Neural progenitor cell (in vitro differentiated cells): ENCODE data around the gene REG3G. TPM values are rescaled to one million over a fixed set of nuclear protein-coding genes. Genes with fewer than 3 reads are reported as not detected.
"Not testable (repeated sequence)": the region's sequence is repeated elsewhere in the genome, so short reads cannot be mapped to it uniquely, and the experiment has no call there.

Experiments used
- DNase-seq: peaks from one replicate; pipeline ENCODE4 v3.0.0-alpha.2; 2016; ENCODE audit warnings: low spot score
- H2AFZ ChIP-seq: fragments of 200-600 bp; sonication (generic); replicated peaks from 2 replicates; pipeline ENCODE4 v1.6.1; 2016; ENCODE audit warnings: antibody characterized with exemption
- H3F3A ChIP-seq: fragments of 200-600 bp; sonication (generic); 2 replicates; pipeline ENCODE4 v1.6.1; 2016; ENCODE audit warnings: antibody characterized with exemption, low read depth
- H3K27ac ChIP-seq: fragments of 200-600 bp; sonication (generic); 2 replicates; pipeline ENCODE4 v1.5.1; 2016; ENCODE audit warnings: mild to moderate bottlenecking
- H3K27me3 ChIP-seq: fragments of 200-600 bp; sonication (generic); 2 replicates; pipeline ENCODE4 v1.6.1; 2016; ENCODE audit warnings: mild to moderate bottlenecking, moderate library complexity
- H3K36me3 ChIP-seq: fragments of 200-600 bp; sonication (generic); 2 replicates; pipeline ENCODE4 v1.5.1; 2016
- H3K4me1 ChIP-seq: fragments of 200-600 bp; sonication (generic); 2 replicates; pipeline ENCODE4 v1.6.1; 2016; ENCODE audit warnings: mixed run types
- H3K4me2 ChIP-seq: fragments of 200-600 bp; sonication (generic); 2 replicates; pipeline ENCODE4 v1.6.1; 2016
- H3K4me3 ChIP-seq: fragments of 200-600 bp; sonication (generic); 2 replicates; pipeline ENCODE4 v1.5.1; 2016
- H3K79me2 ChIP-seq: fragments of 200-600 bp; sonication (generic); 2 replicates; pipeline ENCODE4 v1.6.1; 2016; ENCODE audit warnings: low read depth
- H3K9ac ChIP-seq: fragments of 200-600 bp; sonication (generic); 2 replicates; pipeline ENCODE4 v1.6.1; 2016
- H3K9me3 ChIP-seq: fragments of 200-600 bp; sonication (generic); 2 replicates; pipeline ENCODE4 v1.5.1; 2016; ENCODE audit warnings: low read depth
- H4K20me1 ChIP-seq: fragments of 200-600 bp; sonication (generic); 2 replicates; pipeline ENCODE4 v1.6.1; 2016; ENCODE audit warnings: low read depth
- H3K27ac Mint-ChIP-seq: 3 replicates; pipeline ENCODE4 v1.8.0; 2021; ENCODE audit warnings: mixed read lengths
- H3K27me3 Mint-ChIP-seq: 2 replicates; pipeline ENCODE4 v1.8.0; 2022; ENCODE audit warnings: low read depth, mild to moderate bottlenecking, inconsistent platforms, moderate library complexity, mixed read lengths; ENCODE audit not compliant: insufficient read depth
- H3K36me3 Mint-ChIP-seq: 3 replicates; pipeline ENCODE4 v1.8.0; 2021; ENCODE audit warnings: mixed read lengths
- H3K4me1 Mint-ChIP-seq: 3 replicates; pipeline ENCODE4 v1.8.0; 2021; ENCODE audit warnings: mixed read lengths
- H3K4me3 Mint-ChIP-seq: 3 replicates; pipeline ENCODE4 v1.8.0; 2021; ENCODE audit warnings: mild to moderate bottlenecking, moderate library complexity, mixed read lengths
- H3K9me3 Mint-ChIP-seq: 3 replicates; pipeline ENCODE4 v1.8.0; 2020; ENCODE audit warnings: mixed read lengths
- EZH2 ChIP-seq: fragments of 200-600 bp; sonication (generic); IDR thresholded peaks from 2 replicates; pipeline ENCODE4 v1.6.1; 2017; ENCODE audit warnings: antibody characterized with exemption, mild to moderate bottlenecking, moderate library complexity
- EZH2phosphoT487 ChIP-seq: fragments of 200-600 bp; sonication (generic); IDR thresholded peaks from 2 replicates; pipeline ENCODE4 v1.6.1; 2017; ENCODE audit warnings: antibody characterized with exemption
- total RNA-seq: library from RNA; depleted of rRNA; stranded (reverse); fragments of >200 nt; gene quantifications from 2 replicates; pipeline ENCODE4 v1.2.3, GENCODE V29; 2015; ENCODE audit warnings: low replicate concordance
- TF ChIP-seq, protein P1 (sequence below): fragments of 200-600 bp; sonication (generic); IDR thresholded peaks from 2 replicates; pipeline ENCODE4 v1.5.1; 2017; ENCODE audit warnings: antibody characterized with exemption, mild to moderate bottlenecking

REG3G gene
- total RNA-seq, 1 donor from 2014 or later = not detected

DNA sequence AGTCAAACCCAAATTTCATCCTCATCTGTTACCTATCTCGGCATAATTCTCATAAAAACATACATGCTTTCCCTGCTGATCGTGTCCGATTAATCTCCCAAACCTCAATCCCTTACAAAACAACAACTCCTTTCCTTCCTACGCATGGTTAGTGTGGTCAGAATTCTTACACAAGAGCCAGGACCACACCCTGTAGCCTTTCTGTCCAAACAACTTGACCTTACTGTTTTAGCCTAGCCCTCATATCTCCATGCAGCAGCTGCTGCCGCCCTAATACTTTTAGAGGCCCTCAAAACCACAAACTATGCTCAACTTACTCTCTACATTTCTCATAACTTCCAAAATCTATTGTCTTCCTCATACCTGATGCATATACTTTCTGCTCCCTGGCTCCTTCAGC, 29.3 kb downstream of the REG3G start:
- not testable (repeated sequence) for H3K4me3 ChIP-seq, H3K27me3 ChIP-seq, H3K36me3 ChIP-seq, H3K36me3 Mint-ChIP-seq, H3K9me3 ChIP-seq, H2AFZ ChIP-seq, H3K4me1 ChIP-seq, H3K27ac ChIP-seq, H3K79me2 ChIP-seq, H3K27ac Mint-ChIP-seq, H3K27me3 Mint-ChIP-seq, H4K20me1 ChIP-seq, H3K4me1 Mint-ChIP-seq, DNase-seq, H3K9me3 Mint-ChIP-seq, H3F3A ChIP-seq, H3K9ac ChIP-seq, H3K4me3 Mint-ChIP-seq, H3K4me2 ChIP-seq

DNA sequence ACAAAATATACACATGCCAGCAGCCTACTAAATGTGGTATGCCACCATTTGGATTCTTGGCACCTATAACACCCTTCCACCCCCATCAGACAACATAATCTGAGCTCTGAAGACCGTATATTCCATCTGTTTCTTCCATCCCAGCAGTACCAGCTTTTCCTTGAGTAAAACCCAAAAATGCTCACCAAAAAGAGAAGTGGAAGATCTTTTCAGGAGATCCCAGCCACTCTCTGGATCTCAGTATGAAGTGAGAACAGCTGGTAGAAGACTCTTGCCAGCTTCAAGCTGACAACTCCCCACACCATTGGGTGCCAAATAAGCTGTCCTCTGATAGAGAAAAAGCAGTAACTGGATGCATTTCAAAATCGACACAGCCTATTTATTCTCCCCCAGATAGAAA, 39.7 kb downstream of the REG3G start:
- Histone ChIP-seq H3K4me2 (no peak overlapping the region), H3K27me3 (no peaks in the 10 kb centered on the region), H4K20me1 (no peaks in the 10 kb centered on the region), H3F3A (no peaks in the 10 kb centered on the region), H3K9me3 (no peaks in the 10 kb centered on the region), H3K9ac (no peak overlapping the region), H2AFZ (no peak overlapping the region), H3K79me2 (no peaks in the 10 kb centered on the region), H3K36me3 (no peaks in the 10 kb centered on the region), H3K27ac (no peak overlapping the region), H3K4me3 (no peak overlapping the region), H3K4me1 (no peaks in the 10 kb centered on the region)
- Mint-ChIP-seq H3K9me3 (no peaks in the 10 kb centered on the region), H3K4me3 (no peak overlapping the region), H3K27ac (no peak overlapping the region), H3K36me3 (no peaks in the 10 kb centered on the region), H3K4me1 (no peaks in the 10 kb centered on the region), H3K27me3 (peaks cover 2% of the 10 kb centered on the region)
- DNase-seq = no peak
- TF ChIP-seq EZH2phosphoT487 = no peak
- no peak for TF ChIP-seq EZH2
- TF ChIP-seq, protein P1, sequence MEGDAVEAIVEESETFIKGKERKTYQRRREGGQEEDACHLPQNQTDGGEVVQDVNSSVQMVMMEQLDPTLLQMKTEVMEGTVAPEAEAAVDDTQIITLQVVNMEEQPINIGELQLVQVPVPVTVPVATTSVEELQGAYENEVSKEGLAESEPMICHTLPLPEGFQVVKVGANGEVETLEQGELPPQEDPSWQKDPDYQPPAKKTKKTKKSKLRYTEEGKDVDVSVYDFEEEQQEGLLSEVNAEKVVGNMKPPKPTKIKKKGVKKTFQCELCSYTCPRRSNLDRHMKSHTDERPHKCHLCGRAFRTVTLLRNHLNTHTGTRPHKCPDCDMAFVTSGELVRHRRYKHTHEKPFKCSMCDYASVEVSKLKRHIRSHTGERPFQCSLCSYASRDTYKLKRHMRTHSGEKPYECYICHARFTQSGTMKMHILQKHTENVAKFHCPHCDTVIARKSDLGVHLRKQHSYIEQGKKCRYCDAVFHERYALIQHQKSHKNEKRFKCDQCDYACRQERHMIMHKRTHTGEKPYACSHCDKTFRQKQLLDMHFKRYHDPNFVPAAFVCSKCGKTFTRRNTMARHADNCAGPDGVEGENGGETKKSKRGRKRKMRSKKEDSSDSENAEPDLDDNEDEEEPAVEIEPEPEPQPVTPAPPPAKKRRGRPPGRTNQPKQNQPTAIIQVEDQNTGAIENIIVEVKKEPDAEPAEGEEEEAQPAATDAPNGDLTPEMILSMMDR = no peak

DNA sequence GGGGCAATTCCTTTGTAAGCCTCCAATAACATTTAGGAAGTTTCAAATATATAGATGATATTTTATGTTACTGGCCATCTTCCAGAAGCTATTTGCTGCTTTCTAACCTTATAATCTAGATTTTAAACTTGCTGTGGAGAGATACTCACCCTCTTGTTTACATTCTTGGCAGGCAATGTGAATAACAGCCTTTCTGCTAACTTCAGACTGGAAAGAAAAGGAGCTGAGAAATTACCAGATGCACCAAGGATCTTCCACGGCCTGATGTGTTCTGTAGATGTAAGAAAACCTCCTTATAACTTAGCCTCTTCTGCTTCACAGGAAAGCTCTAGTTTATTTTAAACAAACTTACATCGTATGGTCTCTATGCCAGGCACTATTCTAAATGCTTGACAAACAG, 45.6 kb downstream of the REG3G start:
- Mint-ChIP-seq H3K4me1 (no peaks in the 10 kb centered on the region), H3K36me3 (no peaks in the 10 kb centered on the region), H3K27ac (no peak overlapping the region), H3K27me3 (no peaks in the 10 kb centered on the region), H3K9me3 (no peaks in the 10 kb centered on the region), H3K4me3 (no peak overlapping the region)
- Histone ChIP-seq H3K27ac (no peak overlapping the region), H3K9ac (no peak overlapping the region), H3K9me3 (no peaks in the 10 kb centered on the region), H2AFZ (no peak overlapping the region), H3K4me3 (no peak overlapping the region), H3K79me2 (no peaks in the 10 kb centered on the region), H3K4me2 (no peak overlapping the region), H3K4me1 (no peaks in the 10 kb centered on the region), H3K36me3 (no peaks in the 10 kb centered on the region), H3F3A (no peaks in the 10 kb centered on the region), H3K27me3 (no peaks in the 10 kb centered on the region), H4K20me1 (no peaks in the 10 kb centered on the region)
- no peak for DNase-seq
- TF ChIP-seq EZH2 (no peak), EZH2phosphoT487 (no peak)
- TF ChIP-seq, protein P1 = no peak

Other genes starting within 250 kb of the REG3G start
- gene REG1B, start 62.3 kb downstream of the REG3G start, total RNA-seq = not detected in 2 replicates
- gene REG1A, start 94.8 kb downstream of the REG3G start, total RNA-seq = 0.28 and 2.3 TPM in 2 replicates
- gene REG3A, start 134.1 kb downstream of the REG3G start, total RNA-seq = not detected in 2 replicates